ENCODE data around the gene NECTIN4.

The NECTIN4 gene

DNA sequence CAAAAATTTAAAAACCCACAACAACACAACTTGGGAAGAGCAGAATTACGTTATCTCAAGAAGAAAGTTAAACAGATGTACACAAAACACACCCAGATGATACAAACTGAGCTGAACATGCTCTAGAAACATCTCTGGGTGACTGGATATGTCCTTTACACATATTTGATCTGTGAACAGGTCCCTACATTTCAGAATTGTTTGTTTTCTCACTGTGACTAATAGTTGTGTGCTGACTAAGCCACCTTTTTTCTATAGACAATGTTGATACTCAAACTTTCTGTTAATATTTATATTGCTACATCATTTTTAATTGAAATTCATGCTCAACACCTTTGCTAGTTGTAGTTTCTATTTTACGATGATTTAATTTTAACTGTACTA, 67.4 kb downstream of the NECTIN4 start:
- no peak for DNase-seq (ENCODE audit: low read depth)

DNA sequence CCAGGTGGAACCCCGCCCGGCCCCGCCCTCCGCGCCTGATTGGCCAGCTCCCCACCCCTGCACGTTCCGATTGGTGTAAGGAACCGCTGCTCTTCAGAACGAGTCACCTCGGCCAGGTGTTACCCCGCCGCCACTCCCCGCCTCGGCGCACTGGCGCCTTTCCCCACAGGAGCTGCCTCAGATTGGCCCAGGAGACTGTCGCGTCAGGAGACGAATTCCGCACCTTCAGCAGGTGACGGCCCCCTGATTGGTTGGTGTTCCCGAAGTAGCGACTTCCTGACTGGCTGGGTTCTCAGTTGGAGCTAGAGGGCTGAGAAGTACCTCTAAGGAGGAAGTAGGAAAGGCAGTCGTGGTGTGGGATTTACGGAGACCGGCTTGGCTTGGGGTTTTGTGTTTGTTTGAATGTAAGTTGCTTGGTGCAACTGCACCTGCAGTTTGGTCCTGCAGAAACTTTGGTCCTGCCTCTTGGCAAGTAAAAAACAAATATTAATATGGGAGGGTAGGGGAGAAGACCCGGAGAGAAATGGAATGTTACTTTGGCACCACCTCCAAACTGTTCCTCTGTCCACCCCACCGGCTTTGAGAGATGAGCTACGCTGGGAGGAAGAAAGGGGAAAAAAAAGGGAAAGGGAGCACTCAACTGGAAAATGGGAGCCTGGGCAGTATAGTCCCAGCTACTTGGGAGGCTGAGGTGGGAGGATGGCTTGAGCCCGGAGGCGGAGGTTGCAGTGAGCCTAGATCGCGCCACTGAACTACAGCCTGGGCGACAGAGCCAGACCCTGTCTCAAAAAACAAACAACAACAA, 68.0 kb downstream of the NECTIN4 start:
- peak; percentile 77 for DNase-seq (ENCODE audit: low read depth)

All from activated T-helper 9 cell treated with anti-CD3 and anti-CD28 coated beads, Interleukin-2, amount 50 U/mL, for 16 hours (primary cell).